Pulmonary artery endothelial cell (primary cell): ENCODE results near the gene DLD. TPM values are rescaled to one million over a fixed set of nuclear protein-coding genes. Genes with fewer than 3 reads are reported as not detected.
"Not testable (repeated sequence)": the region's sequence is repeated elsewhere in the genome, so short reads cannot be mapped to it uniquely, and the experiment has no call there.

Experiments used
- DNase-seq: peaks from one replicate; pipeline ENCODE4 v3.0.0-alpha.2; 2011; ENCODE audit warnings: low read depth, low spot score
- total RNA-seq: library from RNA; depleted of rRNA; stranded (reverse); fragments of >200 nt; gene quantifications from 2 replicates; pipeline ENCODE4 v1.2.3, GENCODE V29; 2014

Gene DLD
- total RNA-seq, 1 donor from 2014 or later, result 61.3 TPM

DNA sequence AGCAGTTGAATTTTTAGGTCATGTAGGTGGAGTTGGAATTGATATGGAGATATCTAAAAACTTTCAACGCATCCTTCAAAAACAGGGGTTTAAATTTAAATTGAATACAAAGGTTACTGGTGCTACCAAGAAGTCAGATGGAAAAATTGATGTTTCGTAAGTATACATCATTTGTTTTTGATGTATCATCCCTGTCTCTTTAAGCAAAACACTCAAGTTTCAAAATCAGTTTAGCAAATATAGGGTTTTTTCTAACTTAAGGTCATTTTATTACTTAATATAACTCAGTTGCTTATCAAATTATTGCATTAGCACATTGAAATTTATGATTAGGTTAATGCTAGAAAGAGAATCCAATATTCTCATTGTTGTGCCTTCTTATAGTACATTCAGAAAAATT lies 24.6 kb downstream of the DLD start:
- no peak for DNase-seq

DNA sequence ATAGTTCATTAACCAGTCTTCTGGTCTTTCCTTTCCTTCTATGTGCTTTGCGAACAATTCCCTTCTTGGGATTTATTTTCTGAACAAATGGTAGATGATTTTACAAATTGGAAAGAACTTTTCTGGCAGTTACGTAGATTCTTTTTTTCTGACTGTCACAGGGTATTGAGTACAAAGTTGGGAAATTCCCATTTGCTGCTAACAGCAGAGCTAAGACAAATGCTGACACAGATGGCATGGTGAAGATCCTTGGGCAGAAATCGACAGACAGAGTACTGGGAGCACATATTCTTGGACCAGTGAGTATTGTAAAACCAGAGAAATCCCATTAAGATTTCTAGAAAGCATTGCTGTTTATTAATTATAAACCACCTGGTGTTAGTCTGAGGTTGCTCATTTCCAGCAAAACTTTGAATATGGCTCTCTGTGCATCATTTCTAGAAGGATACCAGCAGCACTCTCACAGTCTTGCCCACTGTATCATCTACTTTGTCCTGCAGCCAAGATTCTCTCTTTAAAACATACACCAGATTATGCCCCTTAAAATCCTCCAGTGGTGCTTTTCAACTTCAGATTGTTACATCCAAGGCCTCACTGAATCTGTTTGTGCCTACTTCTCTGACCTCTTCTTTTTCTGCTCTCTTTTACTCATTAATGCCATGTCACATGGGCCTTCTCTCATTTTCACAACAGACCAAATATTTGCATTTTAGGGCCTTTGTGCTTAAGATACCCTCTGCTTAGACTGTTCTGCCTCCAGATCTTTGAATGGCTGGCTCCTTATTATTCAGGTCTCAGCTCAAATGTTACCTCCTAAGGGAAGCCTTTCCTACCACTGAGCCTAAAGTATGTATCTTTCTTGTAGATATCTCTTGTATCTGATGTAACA lies 27.0 kb downstream of the DLD start:
- DNase-seq, result no peak

DNA sequence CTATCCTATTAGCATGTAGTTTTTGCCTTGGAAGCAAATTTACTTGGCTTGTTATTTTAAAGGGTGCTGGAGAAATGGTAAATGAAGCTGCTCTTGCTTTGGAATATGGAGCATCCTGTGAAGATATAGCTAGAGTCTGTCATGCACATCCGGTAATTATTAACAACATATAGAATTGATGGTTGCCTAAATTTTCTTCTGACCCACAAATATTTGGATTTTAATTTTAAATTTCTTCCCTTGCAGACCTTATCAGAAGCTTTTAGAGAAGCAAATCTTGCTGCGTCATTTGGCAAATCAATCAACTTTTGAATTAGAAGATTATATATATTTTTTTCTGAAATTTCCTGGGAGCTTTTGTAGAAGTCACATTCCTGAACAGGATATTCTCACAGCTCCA lies 28.0 kb downstream of the DLD start:
- no peak for DNase-seq

DNA sequence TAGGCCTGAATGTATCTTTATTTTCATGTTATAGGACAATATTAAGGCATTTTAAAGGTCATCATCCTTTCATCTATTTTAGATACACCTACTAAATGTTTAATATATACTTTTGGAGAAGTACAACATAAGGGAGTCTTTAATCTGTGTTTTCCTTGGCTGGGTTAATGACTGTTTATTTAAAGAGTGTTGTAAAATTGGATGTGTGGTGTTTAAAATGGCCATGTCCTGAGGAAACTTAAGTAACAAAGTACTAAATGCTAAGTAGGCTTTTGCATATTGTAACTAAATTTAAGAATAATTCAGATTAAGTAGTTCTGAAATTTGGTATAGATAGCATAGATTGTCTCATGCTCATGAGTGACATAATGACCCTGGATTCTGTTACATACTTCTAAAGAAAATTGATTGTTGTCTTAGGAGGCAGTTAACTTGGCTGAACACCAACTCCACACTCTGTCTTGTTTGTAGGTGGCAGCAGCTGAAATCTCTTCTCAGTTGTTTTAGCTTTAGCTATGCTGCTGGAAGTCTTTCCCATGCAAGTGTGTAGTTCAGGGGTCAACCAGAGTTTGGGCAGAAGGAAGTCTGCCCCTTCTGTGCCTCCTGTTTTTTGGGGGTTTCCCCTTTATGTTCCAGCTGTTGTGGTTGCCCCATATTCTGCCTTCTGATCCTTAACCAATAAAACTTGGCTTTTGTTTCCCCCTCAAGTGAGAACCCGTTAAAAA lies 29.2 kb downstream of the DLD start:
- DNase-seq, result no peak

GRCh38 chr7:107921826-107922225 lies 30.8 kb downstream of the DLD start:
- not testable (repeated sequence) for DNase-seq

DNA sequence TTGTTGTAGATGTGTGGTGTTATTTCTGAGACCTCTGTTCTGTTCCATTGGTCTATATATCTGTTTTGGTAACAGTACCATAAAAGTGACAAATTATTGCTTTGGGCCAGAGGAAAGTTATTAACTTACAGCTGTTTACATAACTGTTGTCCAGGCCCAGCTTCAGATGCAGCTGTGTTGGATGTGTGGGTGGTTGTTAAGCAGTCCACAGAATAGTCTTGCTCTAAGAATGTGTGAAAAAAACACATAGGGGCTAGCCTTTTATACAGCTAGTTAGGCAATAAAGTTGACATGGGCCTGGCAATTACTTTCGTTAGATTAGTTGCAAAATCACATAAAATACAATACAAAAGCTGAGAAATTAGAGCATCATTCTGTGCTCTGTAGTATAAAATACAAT lies 31.9 kb downstream of the DLD start:
- no peak for DNase-seq

DNA sequence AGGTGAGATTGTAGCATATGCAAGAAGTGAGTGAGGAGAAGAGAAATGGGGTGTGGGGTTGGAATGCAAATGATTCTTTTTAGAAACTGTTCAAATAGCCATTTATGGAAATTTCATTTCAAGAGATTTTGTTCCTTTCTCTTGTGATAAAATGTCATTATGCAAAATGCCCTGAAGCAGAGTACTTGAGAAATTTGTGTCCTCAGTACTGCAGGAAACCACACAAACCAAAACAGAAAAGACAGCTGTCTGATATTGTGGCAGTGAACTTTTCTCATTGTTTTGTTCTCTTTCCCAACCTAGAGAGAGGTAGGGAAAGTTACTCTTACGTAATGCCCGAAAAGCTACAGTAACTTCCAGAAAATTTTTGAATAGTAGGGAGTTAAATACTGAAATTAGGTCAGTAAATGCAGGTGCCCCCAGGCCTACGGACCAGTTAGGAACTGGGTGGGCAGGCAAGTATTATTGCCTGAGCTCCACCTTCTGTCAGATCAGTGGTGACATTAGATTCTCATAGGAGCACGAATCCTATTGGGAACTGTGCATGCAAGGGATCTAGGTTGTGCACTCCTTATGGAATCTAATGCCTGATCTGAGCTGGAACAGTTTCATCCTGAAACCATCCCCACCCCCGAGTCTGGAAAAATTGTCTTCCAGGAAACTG lies 34.0 kb downstream of the DLD start:
- no peak for DNase-seq

DNA sequence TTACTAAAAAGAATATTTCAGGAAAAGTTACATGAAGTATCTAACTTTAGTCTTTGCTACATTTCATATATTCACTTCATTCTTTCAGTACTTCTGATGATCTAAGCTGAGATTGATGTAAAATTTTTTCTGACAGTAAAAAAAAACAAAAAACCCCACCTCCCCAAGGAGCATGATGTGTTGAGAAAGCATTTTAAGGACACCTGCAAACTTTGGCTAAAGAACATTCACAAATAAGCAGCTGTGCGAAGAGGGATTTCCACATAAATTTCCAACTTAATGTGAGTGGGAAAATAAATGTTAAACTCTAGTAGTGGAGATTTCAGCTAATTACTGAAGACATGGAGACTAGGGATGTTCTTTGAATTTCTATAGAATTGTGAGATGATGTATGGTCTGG lies 35.5 kb downstream of the DLD start:
- no peak for DNase-seq

GRCh38 chr7:107931740-107932515 lies 40.9 kb downstream of the DLD start:
- no peak for DNase-seq

DNA sequence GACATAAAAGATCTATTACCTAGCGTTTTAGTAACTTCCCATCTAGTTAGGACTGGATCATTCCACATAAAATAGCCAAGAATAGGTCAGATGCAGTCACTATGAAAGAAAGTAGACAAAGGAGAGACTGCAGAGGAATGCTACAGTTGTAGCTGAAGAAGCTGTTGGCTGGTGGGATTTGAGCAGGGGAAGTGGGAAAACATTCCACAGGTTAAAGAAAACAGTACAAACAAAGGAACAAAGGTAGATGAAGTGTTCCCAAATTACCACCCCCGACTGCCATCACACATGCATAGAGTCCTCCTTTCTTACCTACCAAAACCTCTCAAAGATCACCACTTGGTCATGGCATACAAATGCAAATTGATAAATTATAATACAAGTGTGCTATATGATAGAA lies 41.8 kb downstream of the DLD start:
- DNase-seq, result no peak

GRCh38 chr7:107933386-107934013 lies 42.5 kb downstream of the DLD start:
- DNase-seq, result no peak

GRCh38 chr7:107934991-107935770 lies 44.2 kb downstream of the DLD start:
- DNase-seq, result no peak

- no peak for DNase-seq
Measured at GRCh38 chr7:107936312-107936711, 45.3 kb downstream of the DLD start.

DNA sequence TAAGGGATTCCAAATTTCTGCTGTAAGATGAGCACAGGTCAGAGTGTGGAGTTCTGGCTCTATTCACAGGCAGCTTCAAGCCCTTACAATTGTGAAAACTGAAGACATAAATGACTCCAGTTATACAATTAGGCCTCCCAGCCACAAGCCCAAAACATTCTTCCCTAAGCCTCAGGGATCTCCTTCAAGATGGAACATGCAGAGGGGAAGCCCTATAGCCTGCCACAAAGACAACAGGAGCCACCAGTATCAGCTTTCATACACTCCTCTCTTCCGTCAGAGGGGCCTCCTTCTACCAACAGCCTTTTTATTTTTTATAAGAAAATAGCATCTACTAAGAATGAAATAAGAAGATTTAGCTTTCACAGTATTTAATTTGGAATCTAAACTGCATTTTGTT lies 46.5 kb downstream of the DLD start:
- DNase-seq, result no peak

DNA sequence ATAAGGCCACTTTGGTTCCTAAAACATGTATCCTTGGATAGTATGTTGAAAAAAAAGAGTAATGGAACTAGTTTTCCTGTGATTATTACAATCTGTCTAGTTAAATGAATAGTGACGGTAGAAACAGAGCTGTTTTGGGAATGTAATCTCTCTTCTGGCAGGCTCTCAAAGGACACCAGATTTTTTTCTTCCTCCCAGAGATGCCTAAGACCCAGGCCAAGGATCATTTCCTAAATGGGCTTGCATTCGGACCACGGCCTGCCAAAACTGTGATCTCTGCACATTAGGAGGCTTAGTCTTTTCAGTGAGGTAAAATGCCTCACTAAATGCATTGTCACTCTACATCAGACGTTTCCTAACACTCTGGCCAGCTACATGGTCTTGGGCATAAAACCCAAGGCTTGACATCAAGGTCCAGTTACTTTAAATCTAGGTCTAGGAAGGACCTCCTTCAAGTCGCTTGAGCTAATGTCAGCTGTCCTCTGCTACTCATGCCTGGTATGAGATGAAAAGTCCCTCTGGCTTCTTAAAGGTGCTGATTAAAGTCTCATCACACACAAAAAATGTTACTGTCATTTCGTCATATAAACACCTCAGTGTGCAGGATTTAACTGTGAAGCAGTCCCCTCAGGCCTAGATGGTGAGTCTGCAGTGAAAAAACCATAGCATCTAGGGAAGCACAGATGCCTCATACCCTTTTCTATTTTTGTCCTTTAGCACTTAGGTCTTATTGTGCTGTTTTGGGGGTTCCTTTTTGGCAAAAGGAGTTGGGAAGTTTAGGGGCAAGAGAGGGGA lies 47.7 kb downstream of the DLD start:
- DNase-seq, result no peak

DNA sequence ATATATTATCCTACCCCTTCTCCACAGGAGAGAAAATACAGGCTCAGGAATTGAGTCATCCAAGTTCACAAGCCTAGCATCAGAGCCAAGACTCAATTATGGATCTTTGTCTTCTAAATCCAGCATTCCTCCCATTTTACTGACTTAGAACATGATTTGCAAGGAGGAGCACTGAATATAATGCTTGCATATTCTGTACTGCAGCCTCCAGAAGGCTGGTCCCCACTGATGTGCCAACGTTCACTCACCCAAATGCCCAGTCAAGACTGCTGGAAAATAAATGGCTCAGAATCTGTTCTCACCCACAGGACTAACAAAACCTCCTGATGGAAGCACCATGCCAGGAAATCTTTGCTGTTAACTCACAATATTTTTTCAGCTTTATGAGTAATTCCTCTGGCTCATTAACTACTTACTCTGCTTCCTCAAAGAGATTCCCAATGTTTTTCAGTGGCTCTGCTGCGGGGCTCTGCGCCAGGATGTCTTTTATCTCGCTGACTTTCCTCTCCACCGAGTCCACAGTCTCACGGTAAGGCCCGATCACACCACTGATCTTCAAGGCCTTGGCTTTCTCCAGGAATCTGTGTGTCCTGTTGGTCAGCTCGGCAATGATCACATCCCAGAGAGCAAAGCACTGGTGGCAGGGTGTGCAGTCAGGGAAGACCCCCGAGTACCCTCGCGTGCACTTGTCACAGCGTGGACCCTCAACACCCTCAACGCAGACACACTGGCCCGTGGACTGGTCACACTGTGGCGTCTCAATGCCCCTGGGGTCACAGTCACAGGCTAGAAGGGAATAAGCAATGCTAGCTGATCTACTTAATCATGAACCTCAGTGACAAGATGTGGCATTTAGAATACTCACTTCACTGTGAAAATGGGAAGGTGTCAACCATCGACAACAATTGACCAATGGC lies 48.8 kb downstream of the DLD start:
- peak; percentile 76 for DNase-seq

DNA sequence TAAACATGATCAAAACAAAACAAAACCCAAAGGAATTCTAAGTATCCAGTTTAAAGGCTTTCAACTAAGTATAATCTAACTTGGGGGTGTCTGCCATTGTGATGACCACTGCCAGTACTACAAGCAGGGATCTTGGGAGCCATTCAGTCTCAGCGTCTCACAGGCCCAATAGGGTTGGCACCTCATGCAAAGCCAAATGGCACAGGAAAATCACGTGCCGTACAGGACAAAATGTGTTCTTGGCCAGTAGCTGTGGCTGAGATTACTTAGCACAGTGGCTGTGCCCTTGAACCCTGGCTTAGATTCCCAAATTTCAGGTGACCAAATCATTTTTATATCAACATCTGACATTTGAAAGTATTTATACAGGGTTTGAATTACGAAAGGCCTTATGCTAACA lies 50.0 kb downstream of the DLD start:
- no peak for DNase-seq

- no peak for DNase-seq
Measured at GRCh38 chr7:107943018-107943417, 52.0 kb downstream of the DLD start.
